Vagina (tissue), 2 donors: Measurements from ENCODE around the gene CHST14. TPM values are rescaled to one million over a fixed set of nuclear protein-coding genes. Genes with fewer than 3 reads are reported as not detected.

Source experiments
- DNase-seq, 2 donors: peaks; one replicate each; pipeline ENCODE4 v3.0.0-alpha.2; 2017; ENCODE audit errors: extremely low spot score in 2 of 2
- H3K27ac ChIP-seq: fragments of 200-600 bp; sonication (generic); one replicate; pipeline ENCODE4 v1.5.1; 2019
- H3K27me3 ChIP-seq: fragments of 200-600 bp; sonication (generic); one replicate; pipeline ENCODE4 v1.5.1; 2019
- H3K36me3 ChIP-seq, 2 donors: fragments of 200-600 bp; sonication (generic); one replicate each; pipeline ENCODE4 v1.5.1; 2017 to 2019
- H3K4me1 ChIP-seq: fragments of 200-600 bp; sonication (generic); one replicate; pipeline ENCODE4 v1.5.1; 2019
- H3K4me3 ChIP-seq, 2 donors: fragments of 200-600 bp; sonication (generic); 1 replicate in 1 of 2; 2 replicates in 1 of 2; pipeline ENCODE4 v1.5.1; 2016 to 2019
- H3K9me3 ChIP-seq: fragments of 200-600 bp; sonication (generic); one replicate; pipeline ENCODE4 v1.5.1; 2019
- CTCF ChIP-seq, 3 experiments: fragments of 450-650 bp in 2 of 3; fragments of 200-600 bp in 1 of 3; sonication (generic) in 1 of 3; IDR thresholded peaks; one replicate each; pipeline ENCODE4 v1.5.1; 2017 to 2019; ENCODE audit warnings: antibody characterized with exemption in 3 of 3, mild to moderate bottlenecking in 2 of 3, moderate library complexity in 2 of 3
- POLR2A ChIP-seq, 2 donors: fragments of 450-650 bp; IDR thresholded peaks; one replicate each; pipeline ENCODE4 v1.6.1; 2017; ENCODE audit warnings: antibody characterized with exemption in 2 of 2, mild to moderate bottlenecking in 2 of 2, moderate library complexity in 2 of 2
- POLR2AphosphoS5 ChIP-seq, 2 donors: sonication (generic); formaldehyde crosslinking; IDR thresholded peaks; one replicate each; pipeline ENCODE4 v1.9.0; 2017; ENCODE audit warnings: antibody characterized with exemption in 2 of 2, mild to moderate bottlenecking in 2 of 2, low read depth in 1 of 2; ENCODE audit not compliant: insufficient read depth in 1 of 2
- intact Hi-C: fragments of 100-400 bp; cut with DNase I; formaldehyde crosslinking; loops from one replicate; pipeline ENCODE4 v1.15.1; 2023
- total RNA-seq: library from RNA; depleted of rRNA; stranded (reverse); fragments of >200 nt; gene quantifications from one replicate; pipeline ENCODE4 v1.2.3, GENCODE V29; 2016

CHST14 gene
- total RNA-seq, 1 donor from 2014 or later, result 8.6 TPM

- intact Hi-C loops, result no loop called here
- peaks cover 0 to 38% of the 10 kb centered on the region in 2 donors for H3K36me3 ChIP-seq
- H3K9me3 ChIP-seq, result no peaks in the 10 kb centered on the region
- peaks cover 36% of the 10 kb centered on the region for H3K4me1 ChIP-seq
- H3K4me3 ChIP-seq, result no peak overlapping the region
- no peaks in the 10 kb centered on the region for H3K27me3 ChIP-seq
- no peak overlapping the region for H3K27ac ChIP-seq
- no peak for TF ChIP-seq POLR2A (IDR thresholded peaks at IDR 0.05)
- no peak for DNase-seq
These were observed 12.1 kb upstream of the CHST14 start for GRCh38 chr15:40458495-40459371.

- H3K27me3 ChIP-seq, result no peaks in the 10 kb centered on the region
- intact Hi-C loops, result no loop called here
- H3K36me3 ChIP-seq, result peaks cover 0 to 43% of the 10 kb centered on the region in 2 donors
- no peak for DNase-seq
- H3K27ac ChIP-seq, result no peak overlapping the region
- no peak for TF ChIP-seq POLR2AphosphoS5 (IDR thresholded peaks at IDR 0.05; ENCODE audit: insufficient read depth in 1 of 2, low read depth in 1 of 2)
- TF ChIP-seq POLR2A (IDR thresholded peaks at IDR 0.05), result no peak
- no peak for TF ChIP-seq CTCF (IDR thresholded peaks at IDR 0.05)
- no peaks in the 10 kb centered on the region for H3K9me3 ChIP-seq
- H3K4me1 ChIP-seq, result peaks cover 29% of the 10 kb centered on the region
- no peak overlapping the region for H3K4me3 ChIP-seq
These were observed 11.3 kb upstream of the CHST14 start for GRCh38 chr15:40459391-40460015.

DNA sequence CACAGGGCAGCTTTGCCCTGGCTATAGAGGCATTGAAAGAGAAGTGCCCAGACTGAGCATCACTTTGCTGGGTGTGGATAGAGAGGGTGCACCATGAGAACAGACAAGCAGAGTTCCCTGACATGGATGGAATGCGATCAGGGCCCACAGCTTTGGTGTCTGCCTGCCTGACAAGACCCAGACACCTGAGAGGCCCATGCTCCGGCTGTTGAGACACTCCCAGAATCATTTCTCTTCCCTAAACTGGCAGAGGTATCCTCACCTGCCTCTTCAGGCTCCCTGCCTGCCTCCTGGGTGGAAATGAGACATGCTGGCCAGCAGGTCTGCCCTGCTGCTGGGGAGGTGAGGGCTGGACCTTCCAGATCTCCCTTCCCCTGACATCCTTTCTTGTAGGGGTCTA, 10.4 kb upstream of the CHST14 start:
- no peak for TF ChIP-seq CTCF (IDR thresholded peaks at IDR 0.05)
- TF ChIP-seq POLR2A (IDR thresholded peaks at IDR 0.05), result no peak
- TF ChIP-seq POLR2AphosphoS5 (IDR thresholded peaks at IDR 0.05; ENCODE audit: insufficient read depth in 1 of 2, low read depth in 1 of 2), result no peak
- no peak overlapping the region for H3K27ac ChIP-seq
- peaks cover 20% of the 10 kb centered on the region for H3K4me1 ChIP-seq
- H3K27me3 ChIP-seq, result no peaks in the 10 kb centered on the region
- intact Hi-C loops, result no loop called here
- H3K9me3 ChIP-seq, result no peaks in the 10 kb centered on the region
- H3K36me3 ChIP-seq, result peaks cover 0 to 48% of the 10 kb centered on the region in 2 donors
- H3K4me3 ChIP-seq, result no peak overlapping the region
- DNase-seq, result no peak

DNA sequence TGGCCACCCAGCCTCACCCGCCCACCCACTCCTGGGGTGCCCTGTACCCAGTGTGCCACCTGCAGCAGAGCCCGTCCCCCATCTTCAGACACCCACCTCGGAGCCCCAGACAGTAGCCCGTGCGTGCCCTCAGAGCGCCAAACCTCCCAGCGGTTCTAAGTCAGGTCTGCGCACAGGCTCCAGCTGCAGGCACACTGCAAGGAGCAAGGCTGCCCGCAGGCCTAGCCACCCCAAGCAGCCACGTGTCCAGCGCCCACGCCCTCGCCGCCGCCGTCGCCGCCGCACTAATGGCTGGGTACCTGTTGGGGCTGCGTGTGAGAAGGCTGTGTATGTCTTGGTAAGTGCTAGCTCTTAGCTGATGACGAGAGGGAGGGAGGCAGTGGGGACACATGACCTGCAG, 8.8 kb upstream of the CHST14 start:
- DNase-seq, result no peak
- H3K4me3 ChIP-seq, result no peak overlapping the region
- intact Hi-C loops, result no loop called here
- H3K27me3 ChIP-seq, result no peaks in the 10 kb centered on the region
- no peak overlapping the region for H3K27ac ChIP-seq
- TF ChIP-seq CTCF (IDR thresholded peaks at IDR 0.05), result no peak
- no peak for TF ChIP-seq POLR2AphosphoS5 (IDR thresholded peaks at IDR 0.05; ENCODE audit: insufficient read depth in 1 of 2, low read depth in 1 of 2)
- TF ChIP-seq POLR2A (IDR thresholded peaks at IDR 0.05), result no peak
- H3K36me3 ChIP-seq, result peaks cover 0 to 54% of the 10 kb centered on the region in 2 donors
- H3K4me1 ChIP-seq, result peaks cover 12% of the 10 kb centered on the region
- no peaks in the 10 kb centered on the region for H3K9me3 ChIP-seq

GRCh38 chr15:40463279-40463678, 7.5 kb upstream of the CHST14 start:
- TF ChIP-seq CTCF (IDR thresholded peaks at IDR 0.05) (no peak), POLR2A (IDR thresholded peaks at IDR 0.05) (no peak), POLR2AphosphoS5 (IDR thresholded peaks at IDR 0.05; ENCODE audit: insufficient read depth in 1 of 2, low read depth in 1 of 2) (no peak)
- DNase-seq, result no peak
- Histone ChIP-seq H3K4me1 (peaks cover 8% of the 10 kb centered on the region), H3K27ac (no peak overlapping the region), H3K36me3 (peaks cover 0 to 54% of the 10 kb centered on the region in 2 donors), H3K27me3 (no peaks in the 10 kb centered on the region), H3K9me3 (no peaks in the 10 kb centered on the region), H3K4me3 (no peak overlapping the region)
- intact Hi-C loops, result no loop called here
